Measurements from ENCODE around the gene KLHL22. TPM values are rescaled to one million over a fixed set of nuclear protein-coding genes. Genes with fewer than 3 reads are reported as not detected.
"Not testable (repeated sequence)": the region's sequence is repeated elsewhere in the genome, so short reads cannot be mapped to it uniquely, and the experiment has no call there.

The KLHL22 gene
- total and polyA plus RNA-seq, 2 experiments from 2014 or later = 23.6 to 38.0 TPM

DNA sequence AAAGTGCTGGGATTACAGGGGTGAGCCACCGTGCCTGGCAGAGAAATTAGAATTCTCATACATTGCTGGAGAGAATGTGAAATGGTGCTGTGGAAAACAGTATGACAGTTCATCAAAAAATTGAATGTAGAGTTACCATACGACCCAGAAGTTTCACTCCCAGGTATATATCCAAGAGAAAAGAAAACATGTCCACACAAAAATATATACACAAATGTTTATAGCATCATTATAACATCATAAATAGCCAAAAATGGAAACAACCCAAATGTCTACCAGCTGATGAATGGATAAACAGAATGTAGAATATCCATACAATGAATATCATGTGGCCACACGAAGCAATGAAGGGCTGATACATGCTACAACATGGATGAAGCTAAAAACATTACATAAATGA is 46.5 kb upstream of the KLHL22 start:
- peaks cover 79% of the 10 kb centered on the region for H3K79me2 ChIP-seq
- H3K27me3 ChIP-seq = no peaks in the 10 kb centered on the region
- no peak overlapping the region for H3K27ac ChIP-seq
- H3K36me3 ChIP-seq (replicated peaks; ENCODE audit: insufficient read depth, low read depth) = no peaks in the 10 kb centered on the region
- no peak overlapping the region for H3K4me2 ChIP-seq
- no peak overlapping the region for H2AFZ ChIP-seq
- TF ChIP-seq EZH2 (IDR thresholded peaks at IDR 0.05; ENCODE audit: borderline replicate concordance) = no peak
- TF ChIP-seq, protein P1, sequence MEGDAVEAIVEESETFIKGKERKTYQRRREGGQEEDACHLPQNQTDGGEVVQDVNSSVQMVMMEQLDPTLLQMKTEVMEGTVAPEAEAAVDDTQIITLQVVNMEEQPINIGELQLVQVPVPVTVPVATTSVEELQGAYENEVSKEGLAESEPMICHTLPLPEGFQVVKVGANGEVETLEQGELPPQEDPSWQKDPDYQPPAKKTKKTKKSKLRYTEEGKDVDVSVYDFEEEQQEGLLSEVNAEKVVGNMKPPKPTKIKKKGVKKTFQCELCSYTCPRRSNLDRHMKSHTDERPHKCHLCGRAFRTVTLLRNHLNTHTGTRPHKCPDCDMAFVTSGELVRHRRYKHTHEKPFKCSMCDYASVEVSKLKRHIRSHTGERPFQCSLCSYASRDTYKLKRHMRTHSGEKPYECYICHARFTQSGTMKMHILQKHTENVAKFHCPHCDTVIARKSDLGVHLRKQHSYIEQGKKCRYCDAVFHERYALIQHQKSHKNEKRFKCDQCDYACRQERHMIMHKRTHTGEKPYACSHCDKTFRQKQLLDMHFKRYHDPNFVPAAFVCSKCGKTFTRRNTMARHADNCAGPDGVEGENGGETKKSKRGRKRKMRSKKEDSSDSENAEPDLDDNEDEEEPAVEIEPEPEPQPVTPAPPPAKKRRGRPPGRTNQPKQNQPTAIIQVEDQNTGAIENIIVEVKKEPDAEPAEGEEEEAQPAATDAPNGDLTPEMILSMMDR (IDR thresholded peaks at IDR 0.05; ENCODE audit: poor library complexity) = no peak
- TF ChIP-seq EZH2phosphoT487 (IDR thresholded peaks at IDR 0.05; ENCODE audit: low read depth, severe bottlenecking, unreplicated experiment) = no peak
- peaks cover 5% of the 10 kb centered on the region for H3K4me1 ChIP-seq (ENCODE audit: insufficient read depth)
- no peak overlapping the region for H3K4me3 ChIP-seq
- H3K9me2 ChIP-seq (replicated peaks; ENCODE audit: insufficient read depth) = no peaks in the 10 kb centered on the region
- DNase-seq (ENCODE audit: low spot score) = no peak
- 95% methylated on average over 3 of the region's 3 CpGs for WGBS (ENCODE audit: low lambda C conversion rate, missing lambda C conversion rate)
- H4K20me1 ChIP-seq (ENCODE audit: insufficient read depth, poor library complexity, severe bottlenecking) = peaks cover 14% of the 10 kb centered on the region
- no peaks in the 10 kb centered on the region for H3K9me3 ChIP-seq (ENCODE audit: low read depth)

- H3K27ac ChIP-seq; H3K36me3 ChIP-seq (replicated peaks; ENCODE audit: insufficient read depth, low read depth); H3K4me1 ChIP-seq (ENCODE audit: insufficient read depth); H3K9me3 ChIP-seq (ENCODE audit: low read depth); H3K27me3 ChIP-seq; H3K4me3 ChIP-seq; H3K9me2 ChIP-seq (replicated peaks; ENCODE audit: insufficient read depth); DNase-seq (ENCODE audit: low spot score); H2AFZ ChIP-seq; H3K4me2 ChIP-seq: not testable (repeated sequence)
- WGBS (ENCODE audit: low lambda C conversion rate, missing lambda C conversion rate) = 99% methylated on average over 8 of the region's 8 CpGs
- Histone ChIP-seq H3K79me2 (peaks cover 79% of the 10 kb centered on the region), H4K20me1 (ENCODE audit: insufficient read depth, poor library complexity, severe bottlenecking) (peaks cover 17% of the 10 kb centered on the region)
Observed at GRCh38 chr22:20538875-20539274, 43.3 kb upstream of the KLHL22 start.

GRCh38 chr22:20537983-20538382 is 42.4 kb upstream of the KLHL22 start:
- no peaks in the 10 kb centered on the region for H3K27me3 ChIP-seq
- 96% methylated on average over 7 of the region's 7 CpGs for WGBS (ENCODE audit: low lambda C conversion rate, missing lambda C conversion rate)
- peaks cover 19% of the 10 kb centered on the region for H4K20me1 ChIP-seq (ENCODE audit: insufficient read depth, poor library complexity, severe bottlenecking)
- H3K4me3 ChIP-seq = no peak overlapping the region
- H3K4me2 ChIP-seq = no peak overlapping the region
- TF ChIP-seq, protein P1 (IDR thresholded peaks at IDR 0.05; ENCODE audit: poor library complexity) = no peak
- H3K9me2 ChIP-seq (replicated peaks; ENCODE audit: insufficient read depth) = no peaks in the 10 kb centered on the region
- no peaks in the 10 kb centered on the region for H3K9me3 ChIP-seq (ENCODE audit: low read depth)
- H2AFZ ChIP-seq = no peak overlapping the region
- peaks cover 2% of the 10 kb centered on the region for H3K4me1 ChIP-seq (ENCODE audit: insufficient read depth)
- H3K79me2 ChIP-seq = peaks cover 85% of the 10 kb centered on the region
- no peak overlapping the region for H3K27ac ChIP-seq
- H3K36me3 ChIP-seq (replicated peaks; ENCODE audit: insufficient read depth, low read depth) = no peaks in the 10 kb centered on the region
- no peak for DNase-seq (ENCODE audit: low spot score)

GRCh38 chr22:20537325-20537756 is 41.7 kb upstream of the KLHL22 start:
- TF ChIP-seq EZH2phosphoT487 (IDR thresholded peaks at IDR 0.05; ENCODE audit: low read depth, severe bottlenecking, unreplicated experiment) (no peak), EZH2 (IDR thresholded peaks at IDR 0.05; ENCODE audit: borderline replicate concordance) (no peak)
- TF ChIP-seq, protein P1 (IDR thresholded peaks at IDR 0.05; ENCODE audit: poor library complexity) = no peak
- Histone ChIP-seq H3K27me3 (no peaks in the 10 kb centered on the region), H3K27ac (no peak overlapping the region), H4K20me1 (ENCODE audit: insufficient read depth, poor library complexity, severe bottlenecking) (peaks cover 23% of the 10 kb centered on the region), H3K9me3 (ENCODE audit: low read depth) (no peaks in the 10 kb centered on the region), H3K36me3 (replicated peaks; ENCODE audit: insufficient read depth, low read depth) (no peaks in the 10 kb centered on the region), H3K4me2 (no peak overlapping the region), H2AFZ (no peak overlapping the region), H3K4me1 (ENCODE audit: insufficient read depth) (peaks cover 8% of the 10 kb centered on the region), H3K9me2 (replicated peaks; ENCODE audit: insufficient read depth) (no peaks in the 10 kb centered on the region), H3K79me2 (peaks cover 86% of the 10 kb centered on the region), H3K4me3 (no peak overlapping the region)
- 96% methylated on average over 3 of the region's 3 CpGs for WGBS (ENCODE audit: low lambda C conversion rate, missing lambda C conversion rate)
- DNase-seq (ENCODE audit: low spot score) = no peak

Data from hepatocyte (in vitro differentiated cells).